ENCODE data around the gene ZWILCH.

The ZWILCH gene

DNA sequence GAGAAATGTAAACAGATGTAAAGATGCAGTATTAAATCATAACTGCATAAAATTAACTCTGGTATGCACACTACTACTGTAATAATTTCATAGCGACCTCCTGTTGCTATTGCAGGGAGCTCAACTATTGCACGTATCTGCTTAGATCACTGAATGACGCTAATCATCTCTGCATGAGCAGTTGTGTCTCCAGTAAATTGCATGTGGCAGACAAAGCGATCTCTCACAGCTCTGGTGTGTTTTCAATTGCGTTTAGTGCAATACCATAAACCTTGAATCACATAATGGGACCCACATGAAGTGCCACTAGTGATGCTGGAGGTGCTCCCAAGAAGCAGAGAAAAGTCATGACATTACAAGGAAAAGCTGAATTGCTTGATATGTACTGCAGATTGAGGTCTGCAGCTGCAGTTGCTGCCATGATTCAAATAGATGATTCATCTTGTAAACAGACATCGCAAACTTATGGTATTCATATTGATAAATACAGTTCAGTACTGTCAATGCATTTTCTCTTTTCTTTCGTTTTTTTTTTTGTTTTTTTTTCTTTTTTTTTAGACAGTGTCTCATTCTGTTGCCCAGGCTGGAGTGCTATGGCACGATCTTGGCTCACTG lies 90.9 kb downstream of the ZWILCH start:
- H3K27ac ChIP-seq (replicated peaks), result no peak overlapping the region
- no peak overlapping the region for H3K4me3 ChIP-seq (replicated peaks; ENCODE audit: insufficient read depth, low read length)
- H3K27me3 ChIP-seq (ENCODE audit: insufficient read depth, poor library complexity, severe bottlenecking), result no peaks in the 10 kb centered on the region
- TF ChIP-seq POLR2AphosphoS5 (IDR thresholded peaks at IDR 0.05; ENCODE audit: low read depth), result no peak
- TF ChIP-seq, protein P1, sequence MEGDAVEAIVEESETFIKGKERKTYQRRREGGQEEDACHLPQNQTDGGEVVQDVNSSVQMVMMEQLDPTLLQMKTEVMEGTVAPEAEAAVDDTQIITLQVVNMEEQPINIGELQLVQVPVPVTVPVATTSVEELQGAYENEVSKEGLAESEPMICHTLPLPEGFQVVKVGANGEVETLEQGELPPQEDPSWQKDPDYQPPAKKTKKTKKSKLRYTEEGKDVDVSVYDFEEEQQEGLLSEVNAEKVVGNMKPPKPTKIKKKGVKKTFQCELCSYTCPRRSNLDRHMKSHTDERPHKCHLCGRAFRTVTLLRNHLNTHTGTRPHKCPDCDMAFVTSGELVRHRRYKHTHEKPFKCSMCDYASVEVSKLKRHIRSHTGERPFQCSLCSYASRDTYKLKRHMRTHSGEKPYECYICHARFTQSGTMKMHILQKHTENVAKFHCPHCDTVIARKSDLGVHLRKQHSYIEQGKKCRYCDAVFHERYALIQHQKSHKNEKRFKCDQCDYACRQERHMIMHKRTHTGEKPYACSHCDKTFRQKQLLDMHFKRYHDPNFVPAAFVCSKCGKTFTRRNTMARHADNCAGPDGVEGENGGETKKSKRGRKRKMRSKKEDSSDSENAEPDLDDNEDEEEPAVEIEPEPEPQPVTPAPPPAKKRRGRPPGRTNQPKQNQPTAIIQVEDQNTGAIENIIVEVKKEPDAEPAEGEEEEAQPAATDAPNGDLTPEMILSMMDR (IDR thresholded peaks at IDR 0.05; ENCODE audit: insufficient read depth, low read length), result no peak
- DNase-seq (ENCODE audit: low read depth in 1 of 2, low spot score in 1 of 2), result no peak

DNA sequence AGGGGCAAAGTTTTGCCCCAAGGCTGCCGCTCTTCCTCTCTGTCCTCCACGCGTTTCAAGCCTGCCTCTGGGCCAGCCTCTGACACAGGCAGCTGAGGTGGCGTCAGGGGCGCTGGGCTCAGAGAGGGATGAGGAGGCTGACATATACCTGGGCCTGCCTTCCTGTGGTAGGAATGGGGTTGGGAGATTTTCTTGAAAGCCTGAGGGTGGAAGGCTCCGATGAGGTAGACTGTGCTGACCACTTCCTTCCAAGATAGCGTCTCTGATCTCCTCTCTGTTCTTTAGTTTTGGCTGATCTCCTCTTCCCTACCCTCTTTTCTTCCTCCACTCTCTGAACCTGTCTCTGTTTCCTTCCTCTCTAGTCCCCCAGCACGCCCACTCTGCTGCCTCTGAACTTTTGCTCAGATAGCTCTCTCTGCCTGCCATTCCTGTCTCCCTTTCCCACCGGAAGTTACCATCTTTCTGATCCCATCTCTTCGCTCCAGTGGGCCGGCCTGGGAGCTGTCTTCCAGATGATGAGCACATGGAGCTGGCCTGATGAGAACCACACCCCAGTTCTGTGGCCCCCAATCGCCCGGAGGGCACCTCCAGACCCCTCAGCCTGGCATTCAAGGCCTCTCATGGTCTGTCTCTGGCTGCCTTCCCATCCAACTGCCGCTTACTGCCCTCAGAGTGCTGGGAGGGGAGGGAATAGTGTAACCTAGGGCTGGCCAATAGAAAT lies 93.1 kb downstream of the ZWILCH start:
- Histone ChIP-seq H3K27ac (replicated peaks) (no peak overlapping the region), H3K4me3 (replicated peaks; ENCODE audit: insufficient read depth, low read length) (no peak overlapping the region), H3K27me3 (ENCODE audit: insufficient read depth, poor library complexity, severe bottlenecking) (no peaks in the 10 kb centered on the region)
- TF ChIP-seq GABPA (IDR thresholded peaks at IDR 0.05; ENCODE audit: low read depth), result no peak
- TF ChIP-seq REST (IDR thresholded peaks at IDR 0.05; ENCODE audit: insufficient replicate concordance, low read depth), result no peak
- no peak for TF ChIP-seq SPI1 (IDR thresholded peaks at IDR 0.05; ENCODE audit: borderline replicate concordance, low read depth)
- no peak for TF ChIP-seq POLR2AphosphoS5 (IDR thresholded peaks at IDR 0.05; ENCODE audit: low read depth)
- TF ChIP-seq, protein P1 (IDR thresholded peaks at IDR 0.05; ENCODE audit: insufficient read depth, low read length), result no peak
- no peak for DNase-seq (ENCODE audit: low read depth in 1 of 2, low spot score in 1 of 2)

Small RNA genes lying within 50 kb of the gene (microRNA-seq; reads per million reads assigned to microRNA genes)
- gene MIR4512, result 1.5 reads per million
